Activated naive CD8-positive, alpha-beta T cell treated with anti-CD3 and anti-CD28 coated beads, Interleukin-2, amount 10 ng/mL, durations not matched to agents 7 days and 5 days (primary cell): Measurements from ENCODE around the gene C11orf97. TPM values are rescaled to one million over a fixed set of nuclear protein-coding genes. Genes with fewer than 3 reads are reported as not detected.

ENCODE experiments used
- ATAC-seq: fragments of 150-1000 bp; cut with Tn5 transposase; one replicate; pipeline ENCODE4 v1.10.0; 2021; ENCODE audit warnings: low read depth, moderate library complexity
- POLR2A ChIA-PET: fragments of 350-600 bp; sonication (Branson Sonifier 250); formaldehyde crosslinking; loops from one replicate; lab custom pipeline; 2021; ENCODE audit warnings: antibody characterized with exemption; lab: Charles Lee
- DNase-seq: peaks from one replicate; pipeline ENCODE4 v3.0.0; 2021
- H3K27ac Mint-ChIP-seq: one replicate; pipeline ENCODE4 v1.8.0; 2022; ENCODE audit warnings: mild to moderate bottlenecking, mixed read lengths
- H3K27me3 Mint-ChIP-seq: one replicate; pipeline ENCODE4 v1.8.0; 2022; ENCODE audit warnings: mild to moderate bottlenecking, moderate library complexity, mixed read lengths
- H3K36me3 Mint-ChIP-seq: one replicate; pipeline ENCODE4 v1.8.0; 2021; ENCODE audit warnings: mild to moderate bottlenecking, mixed read lengths
- H3K4me1 Mint-ChIP-seq: one replicate; pipeline ENCODE4 v1.8.0; 2021; ENCODE audit warnings: mixed read lengths
- H3K4me3 Mint-ChIP-seq: one replicate; pipeline ENCODE4 v1.8.0; 2022; ENCODE audit warnings: mild to moderate bottlenecking, moderate library complexity, mixed read lengths
- H3K9me3 Mint-ChIP-seq: one replicate; pipeline ENCODE4 v1.8.0; 2021; ENCODE audit warnings: mixed read lengths
- total RNA-seq, 2 experiments: library from RNA; stranded (reverse); gene quantifications; one replicate each; pipeline ENCODE4 v1.2.3, GENCODE V29; 2021

Gene C11orf97
- total RNA-seq, 2 experiments from 2014 or later: not detected

GRCh38 chr11:94533696-94534630 lies 21.7 kb downstream of the C11orf97 start:
- Mint-ChIP-seq H3K27ac (no peak overlapping the region), H3K36me3 (no peaks in the 10 kb centered on the region), H3K4me3 (no peak overlapping the region), H3K27me3 (peaks cover 23% of the 10 kb centered on the region), H3K4me1 (peaks cover 1% of the 10 kb centered on the region), H3K9me3 (no peaks in the 10 kb centered on the region)
- no peak for ATAC-seq
- POLR2A ChIA-PET: interaction anchor here (0.6 kb wide), 1 partner anchor 18 kb away, joined by 5 read pairs; no protein-coding TSS in a partner anchor
- DNase-seq: no peak

GRCh38 chr11:94536386-94536785 lies 24.1 kb downstream of the C11orf97 start:
- DNase-seq (no peak), ATAC-seq (no peak)
- peaks cover 4% of the 10 kb centered on the region for H3K4me1 Mint-ChIP-seq
- POLR2A ChIA-PET: no interaction called here
- H3K27ac Mint-ChIP-seq: no peak overlapping the region
- H3K9me3 Mint-ChIP-seq: no peaks in the 10 kb centered on the region
- no peaks in the 10 kb centered on the region for H3K36me3 Mint-ChIP-seq
- no peak overlapping the region for H3K4me3 Mint-ChIP-seq
- H3K27me3 Mint-ChIP-seq: peaks cover 14% of the 10 kb centered on the region

- POLR2A ChIA-PET: no interaction called here
- no peak overlapping the region for H3K4me3 Mint-ChIP-seq
- ATAC-seq: no peak
Observed at GRCh38 chr11:94537031-94537600, 24.9 kb downstream of the C11orf97 start.

GRCh38 chr11:94539420-94539819 lies 27.2 kb downstream of the C11orf97 start:
- peaks cover 13% of the 10 kb centered on the region for H3K27me3 Mint-ChIP-seq
- POLR2A ChIA-PET: no interaction called here
- DNase-seq (no peak), ATAC-seq (no peak)
- H3K27ac Mint-ChIP-seq: no peak overlapping the region
- peaks cover 11% of the 10 kb centered on the region for H3K4me1 Mint-ChIP-seq
- no peaks in the 10 kb centered on the region for H3K36me3 Mint-ChIP-seq
- H3K4me3 Mint-ChIP-seq: no peak overlapping the region
- no peaks in the 10 kb centered on the region for H3K9me3 Mint-ChIP-seq

More at GRCh38 chr11:94537031-94537600, 24.9 kb downstream of the C11orf97 start:
- peaks cover 14% of the 10 kb centered on the region for H3K27me3 Mint-ChIP-seq
- no peak for DNase-seq
- H3K4me1 Mint-ChIP-seq: peaks cover 4% of the 10 kb centered on the region
- no peaks in the 10 kb centered on the region for H3K9me3 Mint-ChIP-seq
- H3K36me3 Mint-ChIP-seq: no peaks in the 10 kb centered on the region
- H3K27ac Mint-ChIP-seq: no peak overlapping the region

- H3K9me3 Mint-ChIP-seq: no peaks in the 10 kb centered on the region
Observed at GRCh38 chr11:94543695-94544645, 31.7 kb downstream of the C11orf97 start, which contains the start of gene FUT4. Gene FUT4, plus strand, starts transcription at chr11:94543921. Its CDS starts 213 bp downstream, at chr11:94544134.

GRCh38 chr11:94544646-94545263 lies 32.5 kb downstream of the C11orf97 start:
- H3K27ac Mint-ChIP-seq: peak overlapping the region; percentile 35
- DNase-seq (no peak), ATAC-seq (no peak)
- POLR2A ChIA-PET: interaction anchor here (0.8 to 1.3 kb wide), 2 partner anchors 32 to 51 kb away, joined by 3 to 4 read pairs; partner anchors contain the start of gene C11orf97
- H3K4me3 Mint-ChIP-seq: peak overlapping the region; percentile 79
- no peaks in the 10 kb centered on the region for H3K9me3 Mint-ChIP-seq
- H3K36me3 Mint-ChIP-seq: peaks cover 10% of the 10 kb centered on the region
- peaks cover 26% of the 10 kb centered on the region for H3K4me1 Mint-ChIP-seq
- no peaks in the 10 kb centered on the region for H3K27me3 Mint-ChIP-seq

More at GRCh38 chr11:94543695-94544645, 31.7 kb downstream of the C11orf97 start, which contains the start of gene FUT4:
- Mint-ChIP-seq H3K36me3 (peaks cover 9% of the 10 kb centered on the region), H3K4me3 (peak within 1 kb of the TSS; percentile 99), H3K27me3 (no peaks in the 10 kb centered on the region), H3K4me1 (peaks cover 29% of the 10 kb centered on the region), H3K27ac (peak within 1 kb of the TSS; percentile 100)
- DNase-seq (peak; percentile 85), ATAC-seq (peak; percentile 83)
- POLR2A ChIA-PET: interaction anchor here (0.8 to 1.3 kb wide), 2 partner anchors 31 to 50 kb away, joined by 3 to 4 read pairs; partner anchors contain the start of gene C11orf97

GRCh38 chr11:94545264-94546161 lies 33.3 kb downstream of the C11orf97 start:
- no peak for ATAC-seq
- Mint-ChIP-seq H3K4me3 (peak overlapping the region; percentile 79), H3K9me3 (no peaks in the 10 kb centered on the region), H3K4me1 (peaks cover 26% of the 10 kb centered on the region), H3K27ac (peak overlapping the region; percentile 47), H3K36me3 (peaks cover 13% of the 10 kb centered on the region), H3K27me3 (no peaks in the 10 kb centered on the region)
- POLR2A ChIA-PET: interaction anchor here (0.7 kb wide), 1 partner anchor 521 kb away, joined by 3 read pairs; the partner anchor contains the start of gene SRSF8
- no peak for DNase-seq

GRCh38 chr11:94546162-94546470 lies 33.9 kb downstream of the C11orf97 start:
- POLR2A ChIA-PET: no interaction called here
- H3K4me3 Mint-ChIP-seq: peak overlapping the region; percentile 79
- DNase-seq: no peak
- no peak for ATAC-seq
- H3K4me1 Mint-ChIP-seq: peaks cover 26% of the 10 kb centered on the region
- no peaks in the 10 kb centered on the region for H3K27me3 Mint-ChIP-seq
- peaks cover 13% of the 10 kb centered on the region for H3K36me3 Mint-ChIP-seq
- no peak overlapping the region for H3K27ac Mint-ChIP-seq
- H3K9me3 Mint-ChIP-seq: no peaks in the 10 kb centered on the region

- Mint-ChIP-seq H3K4me1 (peaks cover 26% of the 10 kb centered on the region), H3K36me3 (peaks cover 13% of the 10 kb centered on the region), H3K27me3 (no peaks in the 10 kb centered on the region), H3K9me3 (no peaks in the 10 kb centered on the region), H3K27ac (no peak overlapping the region), H3K4me3 (peak overlapping the region; percentile 28)
- POLR2A ChIA-PET: interaction anchor here (0.5 kb wide), 1 partner anchor 419 kb away, joined by 4 read pairs; no protein-coding TSS in a partner anchor
- ATAC-seq (no peak), DNase-seq (no peak)
Observed at GRCh38 chr11:94546886-94547285, 34.6 kb downstream of the C11orf97 start.

- Mint-ChIP-seq H3K27ac (no peak overlapping the region), H3K27me3 (no peaks in the 10 kb centered on the region), H3K4me1 (peaks cover 18% of the 10 kb centered on the region), H3K4me3 (no peak overlapping the region), H3K36me3 (peaks cover 13% of the 10 kb centered on the region), H3K9me3 (no peaks in the 10 kb centered on the region)
- POLR2A ChIA-PET: no interaction called here
- ATAC-seq: no peak
- no peak for DNase-seq
Observed at GRCh38 chr11:94549146-94549545, 36.9 kb downstream of the C11orf97 start.

GRCh38 chr11:94550513-94550912 lies 38.3 kb downstream of the C11orf97 start:
- POLR2A ChIA-PET: no interaction called here
- Mint-ChIP-seq H3K27me3 (no peaks in the 10 kb centered on the region), H3K27ac (no peak overlapping the region), H3K4me3 (no peak overlapping the region), H3K36me3 (peaks cover 13% of the 10 kb centered on the region), H3K9me3 (no peaks in the 10 kb centered on the region), H3K4me1 (peaks cover 17% of the 10 kb centered on the region)
- no peak for DNase-seq
- no peak for ATAC-seq
